SW 1271 (cell line): ENCODE data around the gene INAFM2.

Source experiments
- DNase-seq, 2 experiments: peaks; one replicate each; lab custom pipeline; 2025; lab: John Stamatoyannopoulos, UW

The INAFM2 gene

DNA sequence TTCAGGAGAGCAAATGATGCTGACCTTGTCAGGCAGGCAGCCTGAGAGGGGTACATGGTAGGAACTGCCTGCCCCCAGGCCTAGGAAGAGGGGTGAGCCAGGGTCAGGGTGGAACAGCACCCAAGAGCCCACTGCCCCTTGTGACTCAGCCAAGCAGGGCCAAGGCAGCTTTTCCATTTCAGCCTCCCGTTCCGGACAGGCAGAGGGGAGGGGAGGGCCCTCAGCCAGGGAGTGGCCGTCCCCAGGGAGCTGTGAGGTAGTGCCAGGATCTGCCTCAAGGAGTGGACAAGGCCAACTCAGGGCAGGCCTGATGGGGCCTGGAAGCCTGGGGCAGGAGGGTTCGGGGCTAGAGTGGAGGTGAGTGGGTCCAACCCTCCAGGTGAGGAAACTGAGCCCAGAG, 35.5 kb upstream of the INAFM2 start:
- no peak for DNase-seq

- DNase-seq: no peak
Measured at GRCh38 chr15:40289140-40289775, 34.2 kb upstream of the INAFM2 start.

- DNase-seq: no peak
Measured at GRCh38 chr15:40290545-40290917, 33.0 kb upstream of the INAFM2 start.

- DNase-seq: no peak
Measured at GRCh38 chr15:40290918-40291574, 32.4 kb upstream of the INAFM2 start.

- DNase-seq: no peak
Measured at GRCh38 chr15:40292246-40292645, 31.2 kb upstream of the INAFM2 start.

DNA sequence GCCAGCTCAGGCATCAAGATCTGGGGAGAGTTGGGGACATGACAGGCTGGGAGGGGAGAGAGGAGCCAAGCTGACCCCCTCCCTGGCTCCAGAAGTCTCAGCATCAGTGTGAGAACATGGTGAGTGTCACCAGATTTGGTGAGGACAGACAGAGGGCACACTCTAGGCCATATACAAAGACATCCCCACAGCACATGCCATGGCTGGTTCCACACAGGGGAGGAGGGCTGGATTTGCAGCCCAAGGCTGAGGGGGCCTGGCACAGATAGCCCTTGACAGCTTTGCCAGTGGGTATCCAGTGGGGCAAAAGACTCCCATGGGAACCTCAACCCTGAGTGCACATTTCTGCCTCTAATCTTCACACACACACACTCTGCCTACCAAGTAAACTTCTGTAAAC, 30.5 kb upstream of the INAFM2 start:
- DNase-seq: no peak

- DNase-seq: no peak
Measured at GRCh38 chr15:40293905-40294895, 29.3 kb upstream of the INAFM2 start.

- no peak for DNase-seq
Measured at GRCh38 chr15:40295297-40295696, 28.2 kb upstream of the INAFM2 start.

DNA sequence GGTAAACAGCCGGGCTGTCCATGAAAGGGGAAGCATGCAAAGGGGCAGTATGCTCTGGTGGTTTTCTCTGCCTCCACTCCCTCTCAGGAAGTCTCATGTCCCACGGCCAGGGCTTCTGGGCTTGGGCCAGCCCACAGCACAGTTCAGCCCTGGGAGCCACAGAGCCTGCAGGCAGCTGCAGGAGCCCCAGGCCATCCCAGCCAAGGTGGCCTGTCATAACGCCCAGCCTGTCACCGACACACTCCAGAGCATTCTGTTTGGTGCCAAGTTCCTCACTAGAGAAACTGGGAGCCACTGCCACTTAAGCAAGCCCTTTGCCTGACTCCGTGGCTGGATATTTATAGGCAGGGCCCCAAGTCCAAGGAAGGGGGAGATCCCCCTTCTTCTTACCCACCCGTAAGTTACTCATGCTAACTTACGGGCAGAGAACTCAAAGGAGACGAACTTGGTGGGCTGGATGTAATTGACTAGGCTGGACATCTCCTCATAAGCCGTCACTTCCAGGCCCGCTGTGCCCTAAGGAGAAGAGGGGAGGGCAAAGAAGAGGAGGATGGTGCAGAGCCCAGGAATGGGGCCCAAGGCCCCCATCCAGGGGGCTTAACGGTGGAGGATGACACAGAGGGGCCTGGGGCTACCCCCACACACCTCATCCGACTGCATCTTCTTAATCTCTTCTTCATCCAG, 27.5 kb upstream of the INAFM2 start:
- no peak for DNase-seq

DNA sequence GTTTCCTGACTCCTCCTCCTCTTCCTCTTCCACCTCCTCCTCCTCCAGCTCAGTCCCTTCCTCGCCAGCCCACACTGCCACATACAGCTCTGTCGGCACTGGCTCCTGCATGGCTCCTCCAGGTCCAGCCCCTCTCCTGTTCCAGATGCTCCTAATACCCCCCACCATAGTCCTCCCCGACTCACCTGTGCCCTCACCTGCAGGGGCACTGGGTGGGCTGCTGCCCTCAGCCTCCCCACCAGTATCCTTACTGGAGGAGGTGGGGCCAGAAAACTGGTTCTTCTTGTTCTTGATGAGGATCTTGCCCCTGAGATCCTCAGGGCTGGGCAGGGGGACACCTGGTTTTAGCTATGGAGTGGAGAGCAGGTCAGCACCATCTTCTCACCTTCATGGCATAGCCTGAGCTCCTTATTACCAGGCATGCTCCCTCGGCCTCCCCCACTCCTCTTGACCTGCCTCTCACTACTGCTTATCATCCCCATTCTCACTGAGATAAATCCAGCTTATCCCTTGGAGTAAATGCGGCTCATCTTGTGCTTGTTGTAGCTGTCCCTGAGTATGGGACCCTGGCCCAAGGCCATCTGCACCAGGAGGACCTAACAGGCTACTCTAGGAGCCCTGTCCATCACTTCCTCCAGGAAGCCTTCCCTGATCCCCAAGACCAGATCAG, 26.8 kb upstream of the INAFM2 start:
- no peak for DNase-seq

GRCh38 chr15:40297356-40297755, 26.1 kb upstream of the INAFM2 start:
- no peak for DNase-seq

DNA sequence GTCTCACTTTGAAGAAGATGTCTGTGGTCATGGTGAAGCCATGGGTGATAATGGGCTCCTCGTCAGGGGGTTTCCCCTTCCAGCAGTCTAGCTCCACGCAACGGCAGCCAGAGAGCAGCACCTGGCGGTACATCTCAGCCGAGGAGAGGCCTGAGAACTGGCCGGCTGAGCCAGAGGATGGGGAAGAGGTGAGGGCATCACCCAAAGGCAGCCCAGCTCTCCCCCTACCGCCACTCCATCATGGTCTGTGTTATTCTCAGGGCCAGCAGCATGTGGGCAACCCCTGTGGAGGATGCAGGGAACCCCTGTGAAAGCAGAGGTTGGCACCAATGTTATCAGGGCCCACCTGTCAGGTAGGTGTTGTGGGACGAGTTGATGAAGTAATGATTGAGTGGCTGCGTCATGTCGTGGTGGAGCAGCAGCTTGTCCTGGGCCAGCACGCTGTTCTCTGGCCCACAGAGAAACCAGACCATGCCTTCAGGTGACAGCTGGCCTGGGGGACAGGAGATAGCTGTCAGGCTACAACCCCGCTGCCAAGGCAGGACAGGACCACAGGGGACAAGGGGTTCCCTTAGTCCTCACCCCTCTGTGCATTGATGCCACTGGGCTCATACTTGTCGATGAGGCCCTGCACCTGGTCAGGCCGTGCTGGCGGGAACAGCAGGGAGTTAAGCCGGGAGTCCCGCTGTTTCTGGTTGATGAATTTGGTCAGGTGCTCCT, 25.1 kb upstream of the INAFM2 start:
- no peak for DNase-seq

- no peak for DNase-seq
Measured at GRCh38 chr15:40300367-40300766, 23.1 kb upstream of the INAFM2 start.

DNA sequence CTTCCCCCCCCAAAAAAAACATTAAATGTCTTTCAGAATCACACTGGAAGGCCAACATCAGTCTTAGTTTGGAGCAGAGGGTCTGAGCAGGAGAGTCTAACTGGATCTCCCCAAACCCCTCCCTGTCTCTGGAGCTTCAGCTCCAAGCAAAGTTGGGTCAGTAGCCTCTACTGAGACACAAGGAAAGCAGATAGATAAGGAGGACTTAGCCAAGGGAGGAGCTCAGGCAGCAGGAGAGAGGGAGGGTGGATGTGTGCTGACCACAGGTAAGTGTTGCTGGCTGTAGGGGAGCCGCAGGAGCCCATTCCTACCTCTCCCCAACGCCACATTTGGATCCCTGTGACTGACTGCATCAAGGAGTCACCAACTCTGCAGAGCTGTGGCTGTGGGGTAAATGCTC, 22.7 kb upstream of the INAFM2 start:
- DNase-seq: no peak

GRCh38 chr15:40301467-40302179, 21.9 kb upstream of the INAFM2 start:
- DNase-seq: no peak

GRCh38 chr15:40302288-40302886, 21.1 kb upstream of the INAFM2 start:
- DNase-seq: no peak

- no peak for DNase-seq
Measured at GRCh38 chr15:40302981-40303380, 20.5 kb upstream of the INAFM2 start.

DNA sequence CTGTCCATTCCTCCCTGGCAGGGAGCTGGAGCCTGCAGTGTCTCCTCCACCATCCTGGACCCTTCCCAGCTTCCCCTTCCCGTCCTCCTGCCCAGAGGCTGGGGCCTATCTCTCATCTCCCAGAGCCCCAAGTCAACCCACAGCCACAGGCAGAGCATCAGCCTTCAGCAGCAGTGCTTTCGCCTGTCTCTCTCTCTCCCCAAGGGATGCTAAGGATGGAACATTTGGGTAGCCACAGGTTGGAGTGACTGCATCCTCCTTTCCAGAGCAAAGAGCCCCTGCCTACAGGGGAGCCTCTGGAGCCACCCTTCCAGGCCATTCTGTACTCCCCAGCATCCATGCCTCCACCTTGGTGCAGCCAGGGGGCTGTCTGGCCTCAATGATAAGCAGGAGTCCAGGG, 19.9 kb upstream of the INAFM2 start:
- DNase-seq: no peak

GRCh38 chr15:40305281-40305680, 18.2 kb upstream of the INAFM2 start:
- no peak for DNase-seq

GRCh38 chr15:40306371-40306770, 17.1 kb upstream of the INAFM2 start:
- no peak for DNase-seq
